BJ (cell line): ENCODE results near the gene OR14A16. TPM values are rescaled to one million over a fixed set of nuclear protein-coding genes. Genes with fewer than 3 reads are reported as not detected.

Source experiments
- CTCF ChIA-PET: fragments of 350-600 bp; formaldehyde crosslinking; extraction: SDS; loops from one replicate; lab custom pipeline; 2021; ENCODE audit warnings: antibody characterized with exemption, inconsistent platforms; lab: Yijun Ruan, JAX
- POLR2A ChIA-PET: fragments of 300-600 bp; sonication (Branson Sonifier 250); formaldehyde crosslinking; extraction: SDS; loops from one replicate; lab custom pipeline; 2021; ENCODE audit warnings: antibody characterized with exemption; lab: Charles Lee
- DNase-seq: peaks from one replicate; pipeline ENCODE4 v3.0.0-alpha.2; 2011; ENCODE audit warnings: low read depth
- H3K27me3 ChIP-seq: 2 replicates; pipeline ENCODE4 v1.6.0; 2011; ENCODE audit warnings: low read length; ENCODE audit not compliant: control insufficient read depth, insufficient read depth
- H3K36me3 ChIP-seq: 2 replicates; pipeline ENCODE4 v1.5.1; 2011; ENCODE audit warnings: low read length; ENCODE audit not compliant: control insufficient read depth, insufficient read depth
- H3K4me3 ChIP-seq: 2 replicates; pipeline ENCODE4 v1.5.1; 2011; ENCODE audit warnings: low read depth, mild to moderate bottlenecking, control low read depth, low read length
- CTCF ChIP-seq: IDR thresholded peaks from 2 replicates; pipeline ENCODE4 v1.5.1; 2011; ENCODE audit warnings: low read depth, mild to moderate bottlenecking, control low read depth, inconsistent platforms, low read length, moderate library complexity; ENCODE audit not compliant: insufficient read depth
- polyA minus RNA-seq: library from RNA; depleted of rRNA, polyadenylated mRNA; stranded (reverse); fragments of >200 nt; gene quantifications from 2 replicates; pipeline ENCODE4 v1.2.3, GENCODE V29; 2011; rRNA and poly(A)+ RNA removed
- polyA plus RNA-seq: library from polyadenylated mRNA; depleted of rRNA; stranded (reverse); fragments of >200 nt; gene quantifications from 2 replicates; pipeline ENCODE4 v1.2.3, GENCODE V29; 2011; rRNA removed

OR14A16 gene
- polyA plus RNA-seq: not detected in 2 replicates
- not detected in 2 replicates for polyA minus RNA-seq

GRCh38 chr1:247824023-247824422, at the start of gene OR14A16:
OR14A16 (minus strand) TSS chr1:247824119; CDS start chr1:247815729, 8,390 bp downstream.
- Histone ChIP-seq H3K4me3 (no peak within 1 kb of the TSS), H3K27me3 (no peaks in the 10 kb centered on the region), H3K36me3 (no peaks in the 10 kb centered on the region)
- DNase-seq: no peak
- TF ChIP-seq CTCF: no peak
- ChIA-PET CTCF (no interaction called here), POLR2A (no interaction called here)

- TF ChIP-seq CTCF: no peak
- ChIA-PET POLR2A (no interaction called here), CTCF (no interaction called here)
- DNase-seq: no peak
- no peak overlapping the region for H3K4me3 ChIP-seq
- no peaks in the 10 kb centered on the region for H3K36me3 ChIP-seq
- H3K27me3 ChIP-seq: no peaks in the 10 kb centered on the region
These were observed 41.5 kb upstream of the OR14A16 start for GRCh38 chr1:247865416-247865815.

DNA sequence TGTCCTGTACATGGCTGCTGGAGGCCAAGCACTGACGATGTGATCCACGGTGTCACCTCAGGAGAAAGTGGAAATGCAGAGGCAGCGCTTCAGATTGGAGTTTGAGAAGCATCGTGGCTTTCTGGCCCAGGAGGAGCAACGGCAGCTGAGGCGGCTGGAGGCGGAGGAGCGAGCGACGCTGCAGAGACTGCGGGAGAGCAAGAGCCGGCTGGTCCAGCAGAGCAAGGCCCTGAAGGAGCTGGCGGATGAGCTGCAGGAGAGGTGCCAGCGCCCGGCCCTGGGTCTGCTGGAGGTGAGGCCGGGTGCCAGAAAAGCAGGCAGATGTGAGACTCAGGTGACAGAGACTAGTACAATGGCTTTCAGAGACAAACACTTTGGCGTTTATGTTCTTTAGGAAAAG, 40.7 kb upstream of the OR14A16 start:
- CTCF ChIA-PET: no interaction called here
- Histone ChIP-seq H3K4me3 (no peak overlapping the region), H3K27me3 (no peaks in the 10 kb centered on the region), H3K36me3 (no peaks in the 10 kb centered on the region)
- DNase-seq: no peak
- TF ChIP-seq CTCF: no peak
- POLR2A ChIA-PET: no interaction called here

DNA sequence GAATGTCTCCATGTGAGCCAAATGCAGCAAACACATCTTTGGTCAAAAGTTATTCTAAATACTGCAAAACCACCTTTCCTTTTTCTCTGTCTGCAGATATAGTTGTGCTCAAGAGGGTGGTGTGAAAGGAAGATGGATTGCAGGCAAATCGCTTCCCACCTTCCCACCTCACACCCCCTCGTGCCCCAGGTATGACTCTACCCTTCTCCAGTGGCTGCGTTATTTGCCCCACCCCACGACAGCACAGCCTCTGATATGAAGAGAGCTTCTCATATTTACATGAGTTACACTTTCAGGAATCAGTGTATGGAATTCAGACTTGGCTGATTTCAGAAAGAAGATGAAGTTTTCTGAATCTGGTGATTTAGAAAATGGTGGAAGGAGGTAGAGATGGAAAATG, 38.8 kb upstream of the OR14A16 start:
- CTCF ChIA-PET: no interaction called here
- Histone ChIP-seq H3K4me3 (no peak overlapping the region), H3K27me3 (no peaks in the 10 kb centered on the region), H3K36me3 (no peaks in the 10 kb centered on the region)
- DNase-seq: no peak
- no peak for TF ChIP-seq CTCF
- POLR2A ChIA-PET: no interaction called here

DNA sequence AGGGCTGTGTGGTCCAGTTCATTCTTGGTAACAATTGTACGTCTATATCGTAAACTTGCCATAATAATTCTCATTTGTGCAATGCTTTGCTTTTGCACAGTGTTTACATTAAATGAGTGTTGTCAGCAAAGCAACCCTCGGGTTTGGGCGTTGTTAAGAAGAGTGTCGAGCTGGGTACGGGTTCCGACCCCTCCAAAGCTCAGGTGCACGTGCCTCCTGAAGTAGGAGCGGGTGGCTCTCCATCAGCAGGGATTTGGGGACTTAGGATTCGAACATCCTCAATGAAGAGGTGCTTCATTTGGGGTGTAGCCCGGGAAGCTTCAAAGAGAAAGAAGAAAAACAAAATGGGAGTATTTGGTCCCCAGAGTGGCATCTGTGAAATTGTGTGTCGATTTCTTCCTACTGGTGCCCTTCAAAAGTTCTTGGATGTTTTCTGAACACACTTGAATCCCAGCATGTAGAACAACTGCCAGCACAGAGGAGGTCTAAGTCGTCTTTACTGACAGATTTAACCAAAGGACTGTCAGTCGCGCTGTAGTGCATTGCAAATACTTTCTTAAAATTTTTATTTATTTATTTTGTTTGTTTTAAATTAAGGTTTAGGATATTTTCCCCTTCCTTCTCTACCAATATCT, 34.2 kb upstream of the OR14A16 start:
- TF ChIP-seq CTCF: no peak
- ChIA-PET POLR2A (no interaction called here), CTCF (no interaction called here)
- H3K36me3 ChIP-seq: no peaks in the 10 kb centered on the region
- DNase-seq: no peak
- H3K4me3 ChIP-seq: no peak overlapping the region
- no peaks in the 10 kb centered on the region for H3K27me3 ChIP-seq
